Stimulated activated CD4-positive, alpha-beta T cell treated with anti-CD3 and anti-CD28 coated beads, Interleukin-12 subunit alpha, Interleukin-12 subunit beta, amount 100 ng/mL, for 24 hours (primary cell): ENCODE data around the gene HNRNPU.
A peak's percentile ranks its signal among the peaks of the same experiment; 100 is the strongest.

Experiments
- DNase-seq, 2 experiments: peaks; one replicate each; pipeline ENCODE4 v3.0.0-alpha.2; 2020; ENCODE audit warnings: low read depth in 2 of 2

Gene HNRNPU

DNA sequence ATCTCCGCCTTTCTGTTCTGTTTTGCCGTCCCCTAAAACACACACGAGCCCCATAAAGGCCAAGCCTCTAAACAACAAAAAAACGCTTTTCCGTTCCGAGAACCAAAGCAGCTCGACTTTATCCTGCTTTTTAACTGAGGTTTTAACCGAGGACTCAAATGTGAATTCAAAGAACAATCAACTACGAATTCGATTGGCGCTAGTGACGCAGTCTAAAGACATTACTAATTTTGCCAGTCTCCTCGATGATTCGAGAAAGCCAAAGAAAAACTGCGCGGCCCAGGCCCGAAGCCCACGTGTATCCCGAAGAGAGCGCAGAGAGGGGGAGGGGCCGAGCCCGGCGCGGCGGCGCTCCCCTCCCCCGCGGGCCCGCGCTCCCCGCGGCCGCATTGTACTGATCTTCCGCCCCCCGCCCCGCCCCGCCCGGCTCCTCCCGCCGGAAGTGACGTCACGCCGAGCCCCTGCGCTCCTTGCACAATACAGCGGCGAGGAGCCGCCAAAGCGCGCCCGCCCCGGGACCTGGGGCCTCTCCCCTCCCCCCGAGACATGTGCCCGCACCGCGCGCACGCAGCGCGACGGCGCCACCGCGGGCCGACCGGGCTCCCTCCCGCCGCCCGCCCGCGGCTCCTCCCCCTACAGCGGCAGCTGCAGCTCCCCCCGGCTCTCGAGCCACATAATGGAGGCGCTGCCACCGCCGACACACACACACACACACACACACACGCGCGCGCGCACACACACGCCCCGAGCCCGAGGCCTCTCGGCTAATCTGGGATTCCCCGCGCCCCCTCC lies 1.4 kb downstream of the HNRNPU start:
- peak; percentile 95 for DNase-seq

DNA sequence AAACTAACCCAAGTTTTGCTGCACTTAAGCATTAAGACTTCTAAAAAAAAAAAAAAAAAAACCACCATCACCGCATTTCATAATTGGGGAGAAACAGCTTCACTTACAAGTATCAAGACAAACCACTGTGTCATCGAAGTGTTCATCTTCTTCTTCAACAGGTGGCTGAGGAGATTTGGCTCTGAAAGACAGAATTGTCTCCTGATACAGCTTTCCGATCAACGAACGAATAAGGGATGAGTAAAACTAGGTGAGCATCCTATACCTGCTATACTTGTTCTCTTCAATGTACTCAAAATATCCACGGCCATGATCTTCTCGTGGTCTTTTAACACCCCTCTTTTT lies 2.0 kb downstream of the HNRNPU start:
- DNase-seq, result no peak

DNA sequence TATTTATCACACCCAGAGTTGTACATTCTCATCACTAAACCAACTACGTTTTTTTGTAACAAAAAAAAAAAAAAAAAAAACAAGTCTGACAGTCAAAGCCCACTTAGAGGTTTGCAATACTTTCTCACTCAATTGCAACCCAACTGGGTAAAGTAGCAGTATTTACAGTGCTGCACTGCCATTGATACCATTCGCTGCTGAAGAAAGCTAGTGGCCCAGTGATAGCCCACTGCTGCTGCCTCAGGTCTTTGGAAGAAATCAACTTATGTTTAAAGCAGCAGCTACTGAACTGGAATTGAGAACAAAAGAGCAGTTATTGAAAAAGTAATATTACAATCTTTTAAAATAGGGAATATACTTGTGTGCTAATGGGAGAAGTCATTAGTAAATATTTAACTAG lies 2.7 kb downstream of the HNRNPU start:
- DNase-seq, result no peak

DNA sequence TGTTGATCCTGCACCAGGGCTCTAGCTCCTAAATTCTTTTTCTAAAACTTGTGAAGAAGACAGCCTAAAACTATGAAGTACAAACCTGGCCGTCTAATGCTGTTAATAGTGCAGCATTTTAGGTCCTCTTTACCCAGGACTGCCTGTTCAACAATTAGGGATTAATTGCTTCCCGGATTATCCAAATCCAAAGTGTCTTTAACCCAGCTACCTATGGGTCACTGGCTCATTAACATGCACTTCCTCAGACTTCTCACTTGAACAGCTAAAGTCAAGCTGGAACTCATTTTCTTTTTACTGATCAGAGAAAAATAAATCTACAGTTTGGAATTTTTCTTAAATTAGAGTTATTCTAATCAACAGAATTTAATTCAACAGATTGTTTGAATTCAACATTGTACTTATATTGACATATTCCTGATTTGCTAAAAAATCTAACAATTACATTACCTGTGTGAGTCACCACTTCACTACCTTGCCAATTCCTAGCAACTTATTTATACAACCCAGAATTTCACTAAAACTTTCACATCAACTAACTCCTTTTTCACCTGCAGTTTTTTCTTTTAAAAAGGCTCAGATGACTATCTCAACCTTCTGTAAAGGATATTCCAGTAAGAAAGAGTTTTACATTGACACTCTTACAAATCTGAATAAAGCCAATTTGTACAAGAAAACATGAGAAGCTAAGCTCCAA lies 3.3 kb downstream of the HNRNPU start:
- no peak for DNase-seq

DNA sequence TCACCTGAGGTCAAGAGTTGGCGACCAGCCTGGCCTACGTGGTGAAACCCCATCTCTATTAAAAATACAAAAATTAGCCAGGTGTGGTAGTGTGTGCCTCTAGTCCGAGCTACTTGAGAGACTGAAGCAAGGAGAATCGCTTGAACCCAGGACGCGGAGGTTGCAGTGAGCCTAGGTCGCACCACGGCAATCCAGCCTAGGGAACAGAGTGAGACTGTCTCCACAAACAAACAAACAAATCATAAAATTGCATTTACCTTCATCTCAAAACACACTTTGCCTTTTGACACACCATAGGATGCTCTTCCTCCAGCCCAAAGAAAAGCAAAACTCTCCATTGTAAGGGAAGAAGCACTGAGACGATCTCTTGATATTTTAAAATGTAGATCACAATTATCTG lies 4.3 kb downstream of the HNRNPU start:
- DNase-seq, result no peak

DNA sequence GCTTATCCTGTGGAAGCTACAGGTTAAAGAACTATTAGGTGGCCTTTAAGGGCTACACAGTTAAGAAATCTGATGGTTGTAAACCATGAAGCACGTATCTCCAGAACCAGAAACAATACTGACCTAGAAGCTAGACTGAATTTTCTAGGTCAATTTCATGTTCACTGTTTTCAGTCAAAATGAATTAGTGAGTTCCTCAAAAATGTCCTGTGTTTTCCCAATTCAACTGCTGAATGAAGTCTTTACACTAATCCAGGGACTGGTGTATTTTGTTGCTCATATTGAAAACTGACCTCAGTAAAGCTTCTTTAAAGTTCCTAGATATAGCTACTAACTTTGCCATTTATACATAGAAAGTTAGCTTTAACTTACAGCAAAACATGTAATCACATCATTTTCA lies 6.0 kb downstream of the HNRNPU start:
- DNase-seq, result no peak

DNA sequence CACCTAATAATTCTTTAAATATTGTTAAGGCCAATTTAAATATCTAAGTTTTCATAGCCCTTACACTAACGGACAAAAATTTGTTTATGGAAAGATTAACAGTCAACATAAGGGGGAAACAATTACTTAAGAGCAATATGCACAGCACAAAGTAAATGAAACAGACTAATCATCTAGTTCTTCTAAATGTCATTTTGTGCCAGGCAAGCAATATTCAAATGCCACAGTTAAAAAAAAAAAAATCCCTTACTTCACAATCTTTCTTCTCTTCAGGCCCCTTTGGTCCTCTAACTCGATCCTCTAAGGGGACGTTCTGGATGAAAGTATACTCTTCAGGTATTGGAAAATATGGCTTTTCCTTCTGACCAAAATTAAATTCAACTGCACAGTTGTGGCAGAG lies 6.6 kb downstream of the HNRNPU start:
- no peak for DNase-seq

DNA sequence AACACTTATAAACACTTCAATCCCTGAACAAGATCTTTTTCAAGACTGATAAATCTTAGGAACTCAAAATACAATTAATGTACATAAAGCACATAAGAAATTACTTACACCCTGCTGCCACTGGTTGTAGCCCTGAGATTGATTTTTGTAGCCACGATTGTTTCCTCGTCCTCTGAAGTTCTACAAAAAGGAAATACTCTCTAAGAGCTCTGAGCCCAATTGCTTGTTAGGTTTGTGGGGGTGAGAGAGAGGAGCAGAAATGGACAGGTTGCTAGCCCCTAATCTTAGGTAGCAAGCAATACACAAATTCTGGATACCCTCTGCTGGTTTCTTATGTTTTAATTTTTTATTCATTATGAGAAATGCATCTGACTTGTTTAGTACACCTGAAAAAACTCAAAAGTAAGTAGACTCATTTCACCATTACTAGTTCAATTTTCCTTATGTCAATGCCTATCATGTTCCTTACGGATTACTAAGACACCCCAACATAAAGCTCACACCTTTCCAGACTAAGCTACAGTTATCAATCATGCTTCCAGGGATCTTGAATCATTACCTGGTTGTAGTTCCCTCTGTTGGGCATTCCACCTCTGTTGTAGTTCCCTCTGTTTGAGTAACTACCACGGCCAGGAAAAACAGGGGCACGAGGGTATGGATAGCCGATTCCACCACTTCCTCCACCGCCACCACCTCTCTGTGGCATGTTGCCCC lies 9.3 kb downstream of the HNRNPU start:
- DNase-seq, result no peak

DNA sequence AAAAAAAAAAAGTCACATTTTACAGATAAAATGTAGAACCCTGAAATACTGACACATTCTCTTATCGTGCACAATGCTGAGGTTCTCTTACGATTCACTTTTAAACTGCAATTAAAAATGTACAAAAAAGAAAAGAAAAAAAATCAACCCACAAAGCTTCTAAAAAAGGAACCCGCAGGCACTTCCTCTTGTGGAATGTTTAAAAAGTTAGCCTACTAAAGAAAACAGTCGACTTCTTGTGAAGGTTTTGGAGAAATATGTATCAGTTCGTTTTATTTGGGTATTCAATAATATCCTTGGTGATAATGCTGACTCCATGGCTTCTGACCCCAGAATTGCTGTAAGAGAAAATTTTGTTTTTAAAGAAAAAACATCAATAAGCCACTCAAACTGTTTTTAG lies 10.2 kb downstream of the HNRNPU start:
- DNase-seq, result no peak

DNA sequence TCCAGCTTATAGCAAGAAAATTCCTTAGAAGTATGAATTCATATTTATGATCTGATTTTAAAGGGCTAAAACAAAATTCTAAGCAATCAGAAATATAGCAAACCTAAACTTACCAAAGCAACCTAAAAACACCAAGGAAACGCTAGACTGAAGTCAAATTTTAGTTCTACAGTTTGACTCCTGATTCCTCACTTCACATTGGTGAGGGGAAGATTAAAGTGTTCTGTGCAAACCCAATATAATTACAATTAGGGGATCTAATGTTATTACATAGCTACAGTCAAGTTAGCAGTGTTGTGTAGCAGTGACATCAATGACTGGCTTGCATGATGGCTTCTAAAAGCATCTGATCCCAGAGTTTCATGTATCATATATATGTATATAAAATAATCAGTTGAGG lies 11.6 kb downstream of the HNRNPU start:
- no peak for DNase-seq

DNA sequence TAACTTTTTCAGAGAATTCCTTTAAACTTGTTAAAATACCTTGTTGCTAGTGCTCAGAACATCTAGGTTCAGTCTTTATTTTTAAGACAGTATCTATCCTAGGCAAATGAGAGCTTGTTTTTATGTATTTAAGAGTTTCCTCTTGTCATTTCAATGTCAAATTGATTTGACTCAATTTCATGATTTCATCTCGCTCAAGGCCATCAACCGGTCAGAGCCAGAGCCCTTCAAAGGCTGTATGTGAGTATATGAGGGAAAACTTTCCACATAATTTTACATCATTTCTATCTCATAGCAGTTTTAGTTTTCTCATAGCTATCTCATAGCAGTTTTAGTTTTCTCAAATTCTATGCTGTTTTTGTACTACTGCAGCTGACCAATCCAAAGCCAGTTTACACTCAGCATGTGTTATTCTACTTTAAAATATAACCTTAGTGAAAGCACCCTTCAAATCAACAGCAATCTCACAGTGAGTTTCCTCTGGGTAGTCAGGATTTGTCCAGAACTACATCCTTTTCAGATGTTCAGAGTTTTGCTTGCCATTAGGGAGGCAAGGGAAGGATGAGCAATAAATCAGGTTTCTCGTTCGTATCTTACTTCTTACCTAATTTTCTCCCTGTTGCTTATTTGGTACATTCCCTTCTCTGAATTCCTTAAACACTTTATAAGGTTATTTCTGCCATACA lies 12.7 kb downstream of the HNRNPU start:
- DNase-seq, result no peak

DNA sequence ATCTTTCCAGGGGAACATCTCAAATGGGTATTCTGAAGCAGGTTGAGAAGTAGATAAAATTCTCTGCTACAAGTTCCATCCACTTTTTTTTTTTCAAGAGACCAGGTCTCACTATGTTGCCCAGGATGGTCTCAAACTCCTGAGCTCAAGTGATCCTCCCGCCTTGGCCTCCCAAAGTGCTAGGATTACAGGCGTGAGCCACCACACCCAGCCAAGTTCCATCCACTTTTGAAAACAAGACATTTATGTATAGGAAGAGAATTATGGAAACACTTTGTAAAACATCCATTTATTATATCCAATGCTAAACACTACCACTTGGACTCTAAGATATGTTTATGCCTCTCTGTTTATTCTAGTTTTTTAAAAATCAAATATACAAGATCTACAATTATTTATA lies 13.4 kb downstream of the HNRNPU start:
- DNase-seq, result no peak

DNA sequence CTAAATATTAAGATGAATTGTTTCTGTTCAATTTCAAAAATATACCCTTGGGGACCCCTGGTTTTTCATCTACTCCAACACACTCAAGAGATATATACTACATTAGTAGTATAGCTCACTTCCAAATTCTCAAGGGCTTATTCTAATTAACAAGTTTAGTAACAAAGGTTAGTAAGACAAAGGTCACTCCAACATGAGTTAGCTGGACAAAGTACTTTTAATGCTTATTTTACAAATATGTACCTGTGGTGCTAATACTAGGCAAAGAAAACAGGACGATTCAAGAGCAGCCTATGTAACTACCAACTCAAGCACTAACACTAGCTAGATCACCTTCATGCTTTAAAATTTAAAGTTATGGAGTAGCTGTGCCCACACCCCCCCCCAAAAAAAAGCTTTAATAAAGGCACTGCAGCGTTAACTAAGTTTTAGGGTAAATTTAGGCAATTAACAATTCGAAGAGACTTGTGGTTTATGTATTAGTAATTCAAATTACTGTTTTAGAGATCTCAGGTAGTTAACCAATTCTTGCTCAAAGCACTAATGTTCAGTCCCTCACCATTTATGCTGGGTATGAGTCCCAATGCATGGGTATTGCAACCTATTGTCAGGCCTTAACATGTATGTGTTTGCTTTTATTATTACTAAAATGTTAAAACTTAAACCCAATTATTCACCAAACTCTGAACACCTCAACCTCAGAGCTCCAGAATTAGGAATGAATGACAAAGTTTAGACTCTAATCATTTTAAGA lies 14.1 kb downstream of the HNRNPU start:
- DNase-seq, result no peak

DNA sequence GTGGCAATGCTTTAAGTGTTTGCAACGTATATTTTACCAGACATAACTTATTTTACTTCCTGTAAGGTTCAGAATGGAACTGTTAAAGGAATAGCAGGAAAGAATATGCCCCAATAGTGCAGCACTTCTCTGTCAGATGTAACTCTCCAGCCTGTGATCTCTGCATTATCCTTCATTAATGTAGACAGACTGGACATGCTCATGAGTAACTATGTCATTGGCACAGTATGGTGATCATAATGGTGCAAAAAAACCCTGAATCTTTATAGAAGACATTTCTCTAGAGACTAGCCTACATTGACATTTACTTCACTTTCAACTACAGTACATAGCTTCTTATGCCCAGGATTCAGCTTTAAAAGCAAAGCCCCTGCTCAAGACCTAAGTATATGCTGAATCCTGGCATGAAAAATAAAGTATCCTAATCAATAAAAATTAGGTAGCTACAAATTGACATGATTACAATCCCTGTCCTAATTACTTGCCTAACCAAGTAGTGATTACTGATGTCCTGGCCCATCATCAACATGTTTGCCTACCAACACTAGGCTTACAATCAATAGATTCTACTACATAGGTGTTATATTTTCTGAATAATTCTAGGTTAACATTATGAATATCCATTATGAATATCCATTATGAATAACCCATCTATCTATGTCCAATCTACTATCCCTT lies 15.0 kb downstream of the HNRNPU start:
- DNase-seq, result no peak

DNA sequence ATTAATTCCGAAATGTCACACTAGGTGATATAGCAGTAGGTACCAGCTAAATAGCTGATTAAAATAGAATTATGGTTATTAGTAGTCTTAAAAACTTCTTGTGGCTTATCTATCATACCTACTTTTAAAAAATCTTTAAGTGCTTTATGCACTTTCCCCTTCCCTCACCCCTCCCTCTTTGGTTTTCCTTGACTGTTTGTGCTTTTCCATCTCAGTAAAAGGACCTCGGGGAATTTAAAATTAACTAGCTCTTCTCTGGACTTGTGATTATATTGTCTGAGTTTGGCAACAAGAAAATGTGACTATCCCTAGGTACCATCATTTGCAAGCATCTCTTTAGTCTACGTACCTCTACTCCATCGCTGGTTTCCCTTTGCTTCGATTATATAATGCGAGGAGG lies 17.7 kb downstream of the HNRNPU start:
- no peak for DNase-seq

DNA sequence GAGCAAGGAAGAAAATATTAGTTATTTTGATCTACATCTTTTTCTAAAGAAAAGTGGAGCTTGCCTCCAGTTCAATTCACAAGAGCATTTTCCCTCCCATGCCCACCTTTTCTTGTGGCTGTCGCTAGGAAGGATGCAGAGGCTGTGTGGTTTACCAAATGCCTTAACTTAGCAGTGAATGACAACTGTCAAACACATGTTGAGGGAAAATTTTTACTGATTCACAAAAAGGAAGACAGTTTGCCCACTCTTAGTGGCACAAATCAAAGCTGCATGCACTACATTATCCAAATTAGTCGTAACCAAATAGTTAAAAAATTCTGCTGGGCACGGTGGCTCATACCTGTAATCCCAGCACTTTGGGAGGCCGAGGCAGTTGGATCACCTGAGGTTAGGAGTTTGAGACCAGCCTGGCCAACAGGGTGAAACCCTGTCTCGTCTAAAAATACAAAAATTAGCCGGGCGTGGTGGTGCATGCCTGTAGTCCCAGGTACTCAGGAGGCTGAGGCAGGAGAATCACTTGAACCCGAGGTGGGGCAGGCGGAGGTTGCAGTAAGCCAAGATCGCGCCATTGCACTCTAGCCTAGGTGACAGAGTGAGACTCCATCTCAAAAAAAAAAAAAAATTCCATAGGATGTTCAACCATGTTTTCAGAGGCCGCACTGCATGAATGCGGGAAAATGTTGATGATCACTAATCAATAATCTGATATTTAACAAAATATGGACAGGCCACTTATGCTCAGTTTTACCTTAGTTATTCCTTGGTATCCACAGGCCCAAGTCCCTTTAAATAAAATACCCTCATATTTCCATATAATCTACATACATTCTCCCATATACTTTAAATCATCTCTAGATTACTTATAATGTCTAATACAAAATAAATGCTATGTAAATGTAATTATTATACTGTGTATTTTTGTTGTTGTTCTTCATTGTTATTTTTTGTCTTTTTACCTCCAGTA lies 19.9 kb downstream of the HNRNPU start:
- no peak for DNase-seq

DNA sequence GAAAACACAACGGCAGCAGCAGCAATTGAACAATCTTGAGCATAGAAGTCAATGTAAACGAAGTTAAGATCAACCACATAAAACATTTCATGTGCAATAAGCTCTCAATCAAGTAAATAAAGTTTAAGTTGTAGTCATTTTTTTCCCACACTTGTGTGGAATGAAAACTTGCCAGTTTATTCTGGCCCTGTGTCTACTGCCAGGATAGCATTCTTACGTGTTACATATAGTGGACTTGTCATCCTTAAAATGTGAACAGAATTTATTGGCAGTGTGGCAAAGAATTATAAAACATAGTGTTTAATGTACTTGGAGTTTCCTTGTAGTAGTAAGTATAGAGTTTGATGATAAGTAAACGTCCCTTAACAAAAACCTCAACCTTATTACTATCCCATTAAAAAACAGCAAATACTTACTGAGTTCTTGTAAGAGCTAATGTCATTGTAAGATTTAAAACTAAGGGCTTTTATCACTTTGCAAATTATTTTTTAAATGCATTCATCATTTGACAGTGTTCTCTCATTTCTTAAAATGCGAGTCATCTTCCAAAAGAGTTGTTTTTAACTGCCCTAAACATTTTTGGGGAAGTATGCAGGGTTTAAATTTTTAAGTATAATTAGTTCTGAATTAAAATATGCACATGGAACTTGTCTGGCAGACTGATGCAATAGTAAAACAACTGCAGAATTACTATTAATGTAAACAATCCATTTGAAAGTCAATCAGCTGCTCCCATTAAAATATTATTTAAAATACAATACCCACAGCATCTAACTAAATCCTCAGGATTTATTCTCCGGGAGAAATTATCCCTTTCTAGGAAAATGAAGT lies 21.0 kb downstream of the HNRNPU start:
- DNase-seq, result no peak

DNA sequence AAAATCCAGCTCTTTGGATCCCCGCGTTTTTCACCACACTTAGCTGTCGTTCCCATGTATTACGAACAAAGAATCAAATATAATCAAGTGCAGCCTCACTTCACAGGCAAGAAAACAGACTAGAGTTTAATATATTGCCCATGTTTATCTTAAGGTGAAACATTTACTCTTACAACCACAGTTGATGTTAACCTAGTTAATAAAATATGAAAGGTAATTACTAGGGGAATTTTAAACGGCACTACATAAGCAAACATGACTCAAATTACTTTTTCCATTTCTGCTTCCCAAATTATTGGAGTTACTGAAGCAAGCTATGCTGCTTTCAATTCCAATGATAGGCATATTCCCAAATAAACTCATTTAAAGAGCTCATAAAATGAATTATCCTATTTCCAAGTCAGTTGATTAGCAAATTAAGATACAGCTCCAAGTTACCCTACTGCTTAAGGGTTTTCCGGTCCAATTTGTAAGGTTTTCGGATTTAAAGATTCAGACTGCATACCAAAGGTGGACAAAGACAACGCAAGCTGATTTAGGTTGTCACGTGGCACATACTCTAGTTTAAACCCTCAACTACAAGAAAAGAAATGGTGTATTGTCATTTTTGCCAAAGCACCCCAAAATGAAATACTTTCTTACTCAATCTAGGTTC lies 22.9 kb downstream of the HNRNPU start:
- no peak for DNase-seq
